GM12891 (cell line): ENCODE data around the gene ETS1.

Experiments used
- POLR2AphosphoS5 ChIP-seq: IDR thresholded peaks from 2 replicates; pipeline ENCODE4 v1.6.1; 2011; ENCODE audit warnings: low read depth, low read length, control low read depth
- TAF1 ChIP-seq: IDR thresholded peaks from 2 replicates; pipeline ENCODE4 v1.6.1; 2011; ENCODE audit warnings: low read depth, low read length, control low read depth

DNA sequence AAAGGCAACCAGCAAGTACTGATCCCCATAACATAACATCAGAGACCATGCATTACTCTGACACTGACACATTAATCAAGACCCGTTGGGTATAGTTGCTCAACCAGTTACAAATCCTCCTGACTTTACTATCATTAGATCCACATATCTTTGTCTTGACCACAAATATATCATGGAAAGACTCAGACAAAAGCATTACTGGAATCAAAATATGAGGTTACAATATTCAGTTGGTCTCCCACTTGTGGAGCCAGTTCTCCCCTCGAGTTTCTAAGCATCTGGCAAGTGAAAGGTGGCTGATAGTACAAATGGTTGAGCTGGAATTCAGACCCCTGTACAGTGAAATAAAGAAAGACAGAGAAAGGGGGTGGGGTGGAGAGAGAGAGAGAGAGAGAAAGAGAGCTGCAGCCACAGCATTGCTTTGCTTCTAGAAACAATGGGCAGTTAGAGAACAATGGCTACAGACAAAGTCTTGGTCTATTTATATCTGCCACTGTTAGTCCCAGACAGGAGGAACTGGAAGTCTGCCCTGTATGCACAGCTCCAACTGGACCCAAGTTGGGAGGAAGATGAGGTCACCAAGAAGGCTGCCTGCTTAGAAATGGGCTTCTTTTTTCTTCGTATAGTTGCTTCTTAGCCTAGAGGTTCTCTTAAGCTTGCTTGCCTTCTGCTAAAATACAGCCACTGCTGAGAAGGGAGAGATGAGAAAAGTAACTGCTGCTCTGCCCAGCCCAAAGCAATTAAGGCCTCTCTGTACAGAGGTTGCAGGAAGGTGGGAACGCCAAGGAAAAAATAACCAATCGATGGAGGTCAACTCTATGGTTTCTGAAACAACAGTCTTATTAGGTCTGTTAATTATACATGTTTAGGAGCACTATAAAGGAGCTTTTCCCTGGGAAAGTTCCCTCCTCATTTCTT, 85.5 kb downstream of the ETS1 start:
- TF ChIP-seq TAF1 (no peak), POLR2AphosphoS5 (no peak)
